ENCODE data around the gene DSCAML1. TPM values are rescaled to one million over a fixed set of nuclear protein-coding genes. Genes with fewer than 3 reads are reported as not detected.
A peak's percentile ranks its signal among the peaks of the same experiment; 100 is the strongest.

Gene DSCAML1
- total RNA-seq, 1 experiment from 2014 or later = 0.15 TPM

- Mint-ChIP-seq H3K27ac (no peak overlapping the region), H3K27me3 (ENCODE audit: low read depth) (peaks cover 4% of the 10 kb centered on the region), H3K36me3 (ENCODE audit: insufficient read depth in 1 of 3, low read depth in 3 of 3) (peaks cover 21 to 29% (median 28%) of the 10 kb centered on the region in 3 experiments), H3K4me1 (peaks cover 17 to 20% of the 10 kb centered on the region in 2 experiments), H3K4me3 (no peak overlapping the region; a peak in 1 of 5 replicates), H3K9me3 (peaks cover 5 to 8% of the 10 kb centered on the region in 2 experiments)
- Histone ChIP-seq H2BK15ac (ENCODE audit: low read depth, low read length) (no peak overlapping the region), H3K56ac (ENCODE audit: insufficient read length, low read depth, low read length) (no peak overlapping the region), H3T11ph (ENCODE audit: low read length) (no peak overlapping the region), H3K4me2 (ENCODE audit: insufficient read depth, insufficient read length, low read length) (no peak overlapping the region), H3K9ac (ENCODE audit: extremely low read depth, insufficient read length, low read length) (no peak overlapping the region), H2BK120ac (ENCODE audit: low read depth, low read length, poor library complexity, severe bottlenecking) (no peak overlapping the region), H2BK5ac (ENCODE audit: insufficient read length, low read length) (no peak overlapping the region), H3K18ac (ENCODE audit: insufficient read length, low read depth, low read length) (no peak overlapping the region), H3K79me2 (ENCODE audit: insufficient read depth, low read length) (no peaks in the 10 kb centered on the region), H3K27ac (ENCODE audit: insufficient read length, low read depth, low read length) (no peak overlapping the region), H3K79me1 (ENCODE audit: insufficient read depth, low read depth, low read length, poor library complexity, severe bottlenecking) (no peaks in the 10 kb centered on the region), H3K23ac (ENCODE audit: insufficient read length, low read depth, low read length) (no peak overlapping the region), H3K27me3 (ENCODE audit: insufficient read depth, low read length) (no peaks in the 10 kb centered on the region), H4K91ac (ENCODE audit: insufficient read length, low read depth, low read length) (no peak overlapping the region), H3K14ac (ENCODE audit: insufficient read depth, low read length) (no peak overlapping the region), H4K5ac (ENCODE audit: insufficient read length, low read depth, low read length) (no peak overlapping the region), H2AK5ac (ENCODE audit: insufficient read length, low read length) (no peak overlapping the region), H2BK20ac (ENCODE audit: low read depth, low read length, poor library complexity, severe bottlenecking) (no peak overlapping the region), H4K20me1 (ENCODE audit: control insufficient read depth, insufficient read depth, insufficient read length) (no peaks in the 10 kb centered on the region), H3K4ac (ENCODE audit: low read depth, low read length) (no peak overlapping the region), H3K4me1 (ENCODE audit: insufficient read depth, low read length) (no peaks in the 10 kb centered on the region; the same call in 1 of the 2 replicates), H3K23me2 (ENCODE audit: insufficient read length, low read depth, low read length, poor library complexity, severe bottlenecking) (no peaks in the 10 kb centered on the region), H2BK12ac (ENCODE audit: insufficient read length, low read depth, low read length) (no peak overlapping the region), H4K8ac (replicated peaks; ENCODE audit: insufficient read length, low read depth, low read length) (no peak overlapping the region), H3K9me3 (ENCODE audit: control insufficient read depth, low read depth, low read length) (peaks cover 4% of the 10 kb centered on the region), H2AFZ (ENCODE audit: low read length) (no peak overlapping the region)
- no CpG with 5 or more reads among the region's 14 CpGs for WGBS (ENCODE audit: extremely low coverage, insufficient read length, low lambda C conversion rate)
- peak; percentile 40 for DNase-seq
- TF ChIP-seq CTCF (conservative IDR thresholded peaks at IDR 0.05) = no peak
Observed at GRCh38 chr11:117410861-117411710, 385.9 kb downstream of the DSCAML1 start.

All from H9 (cell line).